ENCODE measurements around the gene OR10H5.

DNA sequence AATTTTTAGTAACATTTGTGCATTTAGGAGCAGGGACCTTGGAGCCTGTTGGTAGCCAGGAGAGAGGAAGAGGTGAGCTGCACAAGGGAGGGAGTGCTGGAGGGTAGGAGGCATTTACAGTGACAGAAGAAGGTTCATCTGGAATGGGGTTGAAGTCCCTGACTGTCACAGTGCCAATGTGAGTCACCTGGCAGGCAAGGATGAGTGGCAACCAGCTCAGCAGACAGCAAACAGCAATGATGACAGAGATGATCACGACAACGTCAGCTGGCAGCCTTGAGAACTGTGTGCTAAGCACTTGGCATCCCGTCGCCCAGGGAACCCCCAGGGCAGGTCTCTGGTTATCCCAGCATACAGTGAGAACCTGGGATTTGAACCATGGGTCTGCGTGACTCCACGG lies 2.6 kb downstream of the OR10H5 start:
- TF ChIP-seq TAF1 (IDR thresholded peaks at IDR 0.05; ENCODE audit: borderline replicate concordance, low read depth, low read length) (no peak), POLR2A (IDR thresholded peaks at IDR 0.05; ENCODE audit: low read depth, low read length) (no peak), FOS (IDR thresholded peaks at IDR 0.05; ENCODE audit: borderline replicate concordance, extremely low read depth, insufficient read length) (no peak), JUND (IDR thresholded peaks at IDR 0.05; ENCODE audit: low read depth, low read length) (no peak), CHD1 (IDR thresholded peaks at IDR 0.05; ENCODE audit: low read depth, low read length) (no peak), CREB1 (IDR thresholded peaks at IDR 0.05; ENCODE audit: low read depth) (no peak), NR2F1 (conservative IDR thresholded peaks at IDR 0.05) (no peak), POLR2AphosphoS5 (IDR thresholded peaks at IDR 0.05; ENCODE audit: low read length) (no peak), EZH2 (IDR thresholded peaks at IDR 0.05; ENCODE audit: borderline replicate concordance, control insufficient read depth, low read depth, low read length) (no peak)
- TF ChIP-seq, protein P1, sequence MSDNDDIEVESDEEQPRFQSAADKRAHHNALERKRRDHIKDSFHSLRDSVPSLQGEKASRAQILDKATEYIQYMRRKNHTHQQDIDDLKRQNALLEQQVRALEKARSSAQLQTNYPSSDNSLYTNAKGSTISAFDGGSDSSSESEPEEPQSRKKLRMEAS (IDR thresholded peaks at IDR 0.05; ENCODE audit: low read depth, low read length) = no peak
- TF ChIP-seq, protein P2, sequence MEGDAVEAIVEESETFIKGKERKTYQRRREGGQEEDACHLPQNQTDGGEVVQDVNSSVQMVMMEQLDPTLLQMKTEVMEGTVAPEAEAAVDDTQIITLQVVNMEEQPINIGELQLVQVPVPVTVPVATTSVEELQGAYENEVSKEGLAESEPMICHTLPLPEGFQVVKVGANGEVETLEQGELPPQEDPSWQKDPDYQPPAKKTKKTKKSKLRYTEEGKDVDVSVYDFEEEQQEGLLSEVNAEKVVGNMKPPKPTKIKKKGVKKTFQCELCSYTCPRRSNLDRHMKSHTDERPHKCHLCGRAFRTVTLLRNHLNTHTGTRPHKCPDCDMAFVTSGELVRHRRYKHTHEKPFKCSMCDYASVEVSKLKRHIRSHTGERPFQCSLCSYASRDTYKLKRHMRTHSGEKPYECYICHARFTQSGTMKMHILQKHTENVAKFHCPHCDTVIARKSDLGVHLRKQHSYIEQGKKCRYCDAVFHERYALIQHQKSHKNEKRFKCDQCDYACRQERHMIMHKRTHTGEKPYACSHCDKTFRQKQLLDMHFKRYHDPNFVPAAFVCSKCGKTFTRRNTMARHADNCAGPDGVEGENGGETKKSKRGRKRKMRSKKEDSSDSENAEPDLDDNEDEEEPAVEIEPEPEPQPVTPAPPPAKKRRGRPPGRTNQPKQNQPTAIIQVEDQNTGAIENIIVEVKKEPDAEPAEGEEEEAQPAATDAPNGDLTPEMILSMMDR (IDR thresholded peaks at IDR 0.05 in 2 of 3, conservative IDR thresholded peaks at IDR 0.05 in 1 of 3; ENCODE audit: control insufficient read depth in 2 of 3, extremely low read depth in 1 of 3, insufficient read depth in 1 of 3, low read depth in 3 of 3, low read length in 3 of 3) = no peak
